ENCODE data around the gene PRSS1. TPM values are rescaled to one million over a fixed set of nuclear protein-coding genes. Genes with fewer than 3 reads are reported as not detected.

PRSS1 gene
- total RNA-seq, 6 experiments from 2014 or later: not detected

DNA sequence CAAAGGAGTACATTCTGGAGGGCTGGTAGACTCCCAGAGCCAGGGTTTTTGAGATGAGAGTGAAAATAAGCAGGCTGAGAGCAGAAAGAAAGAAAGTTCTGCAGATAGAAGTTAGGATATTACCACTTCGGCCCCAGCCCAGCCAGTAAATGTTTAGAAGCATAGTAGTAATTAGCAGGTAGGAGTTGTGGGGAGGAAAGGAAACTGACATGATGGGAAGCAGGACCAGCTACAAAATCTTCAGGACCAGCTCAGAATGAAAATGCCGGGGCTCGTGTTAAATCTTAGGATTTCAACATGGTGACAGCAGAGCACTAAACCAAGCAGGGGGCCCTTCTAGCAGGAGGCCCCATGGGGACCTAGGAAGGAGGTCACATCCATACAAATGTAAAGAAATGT, 50.2 kb downstream of the PRSS1 start:
- Mint-ChIP-seq H3K4me3 (no peak overlapping the region), H3K36me3 (ENCODE audit: low read depth) (no peaks in the 10 kb centered on the region), H3K27ac (no peak overlapping the region), H3K4me1 (ENCODE audit: low read depth) (peaks cover 8% of the 10 kb centered on the region), H3K27me3 (ENCODE audit: insufficient read depth) (peaks cover 48% of the 10 kb centered on the region), H3K9me3 (no peaks in the 10 kb centered on the region)
- no peak for DNase-seq
- TF ChIP-seq, protein P1, sequence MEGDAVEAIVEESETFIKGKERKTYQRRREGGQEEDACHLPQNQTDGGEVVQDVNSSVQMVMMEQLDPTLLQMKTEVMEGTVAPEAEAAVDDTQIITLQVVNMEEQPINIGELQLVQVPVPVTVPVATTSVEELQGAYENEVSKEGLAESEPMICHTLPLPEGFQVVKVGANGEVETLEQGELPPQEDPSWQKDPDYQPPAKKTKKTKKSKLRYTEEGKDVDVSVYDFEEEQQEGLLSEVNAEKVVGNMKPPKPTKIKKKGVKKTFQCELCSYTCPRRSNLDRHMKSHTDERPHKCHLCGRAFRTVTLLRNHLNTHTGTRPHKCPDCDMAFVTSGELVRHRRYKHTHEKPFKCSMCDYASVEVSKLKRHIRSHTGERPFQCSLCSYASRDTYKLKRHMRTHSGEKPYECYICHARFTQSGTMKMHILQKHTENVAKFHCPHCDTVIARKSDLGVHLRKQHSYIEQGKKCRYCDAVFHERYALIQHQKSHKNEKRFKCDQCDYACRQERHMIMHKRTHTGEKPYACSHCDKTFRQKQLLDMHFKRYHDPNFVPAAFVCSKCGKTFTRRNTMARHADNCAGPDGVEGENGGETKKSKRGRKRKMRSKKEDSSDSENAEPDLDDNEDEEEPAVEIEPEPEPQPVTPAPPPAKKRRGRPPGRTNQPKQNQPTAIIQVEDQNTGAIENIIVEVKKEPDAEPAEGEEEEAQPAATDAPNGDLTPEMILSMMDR (IDR thresholded peaks at IDR 0.05): no peak

DNA sequence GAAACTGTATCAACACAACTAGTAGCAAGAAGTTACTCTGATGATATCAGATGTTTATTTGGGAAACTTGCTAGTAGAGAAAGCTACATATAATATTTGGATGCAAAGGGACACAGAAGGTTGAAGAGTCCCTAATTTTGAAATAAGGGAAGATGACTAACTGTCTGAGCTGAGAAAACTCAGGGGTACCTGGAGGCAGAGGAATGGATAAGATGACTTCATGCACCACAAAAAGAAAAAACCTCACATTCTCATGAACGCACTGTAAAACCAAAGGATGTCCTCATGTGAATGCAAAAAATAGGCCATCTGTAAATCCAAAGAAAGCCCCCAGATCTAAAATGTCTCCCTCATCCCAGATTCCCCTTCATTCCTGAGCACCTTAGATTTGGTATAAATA, 50.8 kb downstream of the PRSS1 start:
- no peaks in the 10 kb centered on the region for H3K36me3 Mint-ChIP-seq (ENCODE audit: low read depth)
- peaks cover 41% of the 10 kb centered on the region for H3K27me3 Mint-ChIP-seq (ENCODE audit: insufficient read depth)
- no peaks in the 10 kb centered on the region for H3K9me3 Mint-ChIP-seq
- TF ChIP-seq, protein P1 (IDR thresholded peaks at IDR 0.05): no peak
- peaks cover 8% of the 10 kb centered on the region for H3K4me1 Mint-ChIP-seq (ENCODE audit: low read depth)
- DNase-seq: no peak
- no peak overlapping the region for H3K4me3 Mint-ChIP-seq
- no peak overlapping the region for H3K27ac Mint-ChIP-seq

DNA sequence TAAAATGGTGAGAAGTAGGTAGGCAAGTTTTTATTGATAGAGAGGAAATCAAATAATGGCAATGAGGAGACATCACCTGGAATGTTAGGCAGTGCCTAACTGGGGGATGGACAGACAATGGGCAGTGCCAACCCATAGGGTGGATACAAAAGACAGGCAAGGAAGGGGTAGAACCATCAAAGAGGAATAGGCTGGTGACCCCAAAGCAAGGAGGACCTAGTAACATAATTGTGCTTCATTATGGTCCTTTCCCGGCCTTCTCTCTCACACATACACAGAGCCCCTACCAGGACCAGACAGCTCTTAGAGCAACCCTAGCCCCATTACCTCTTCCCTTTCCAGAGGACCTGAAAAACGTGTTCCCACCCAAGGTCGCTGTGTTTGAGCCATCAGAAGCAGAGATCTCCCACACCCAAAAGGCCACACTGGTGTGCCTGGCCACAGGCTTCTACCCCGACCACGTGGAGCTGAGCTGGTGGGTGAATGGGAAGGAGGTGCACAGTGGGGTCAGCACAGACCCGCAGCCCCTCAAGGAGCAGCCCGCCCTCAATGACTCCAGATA, 51.5 kb downstream of the PRSS1 start:
- TF ChIP-seq, protein P1 (IDR thresholded peaks at IDR 0.05): no peak
- DNase-seq: no peak
- Mint-ChIP-seq H3K4me1 (ENCODE audit: low read depth) (peaks cover 8% of the 10 kb centered on the region), H3K27ac (no peak overlapping the region), H3K36me3 (ENCODE audit: low read depth) (no peaks in the 10 kb centered on the region), H3K9me3 (no peaks in the 10 kb centered on the region), H3K4me3 (no peak overlapping the region), H3K27me3 (ENCODE audit: insufficient read depth) (peaks cover 36% of the 10 kb centered on the region)

DNA sequence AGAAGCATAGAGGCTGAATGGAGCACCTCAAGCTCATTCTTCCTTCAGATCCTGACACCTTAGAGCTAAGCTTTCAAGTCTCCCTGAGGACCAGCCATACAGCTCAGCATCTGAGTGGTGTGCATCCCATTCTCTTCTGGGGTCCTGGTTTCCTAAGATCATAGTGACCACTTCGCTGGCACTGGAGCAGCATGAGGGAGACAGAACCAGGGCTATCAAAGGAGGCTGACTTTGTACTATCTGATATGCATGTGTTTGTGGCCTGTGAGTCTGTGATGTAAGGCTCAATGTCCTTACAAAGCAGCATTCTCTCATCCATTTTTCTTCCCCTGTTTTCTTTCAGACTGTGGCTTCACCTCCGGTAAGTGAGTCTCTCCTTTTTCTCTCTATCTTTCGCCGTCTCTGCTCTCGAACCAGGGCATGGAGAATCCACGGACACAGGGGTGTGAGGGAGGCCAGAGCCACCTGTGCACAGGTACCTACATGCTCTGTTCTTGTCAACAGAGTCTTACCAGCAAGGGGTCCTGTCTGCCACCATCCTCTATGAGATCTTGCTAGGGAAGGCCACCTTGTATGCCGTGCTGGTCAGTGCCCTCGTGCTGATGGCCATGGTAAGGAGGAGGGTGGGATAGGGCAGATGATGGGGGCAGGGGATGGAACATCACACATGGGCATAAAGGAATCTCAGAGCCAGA, 52.5 kb downstream of the PRSS1 start:
- TF ChIP-seq, protein P1 (IDR thresholded peaks at IDR 0.05): no peak
- H3K27me3 Mint-ChIP-seq (ENCODE audit: insufficient read depth): peaks cover 28% of the 10 kb centered on the region
- H3K4me3 Mint-ChIP-seq: no peak overlapping the region
- no peaks in the 10 kb centered on the region for H3K36me3 Mint-ChIP-seq (ENCODE audit: low read depth)
- H3K27ac Mint-ChIP-seq: no peak overlapping the region
- H3K4me1 Mint-ChIP-seq (ENCODE audit: low read depth): peaks cover 10% of the 10 kb centered on the region
- DNase-seq: no peak
- H3K9me3 Mint-ChIP-seq: no peaks in the 10 kb centered on the region

DNA sequence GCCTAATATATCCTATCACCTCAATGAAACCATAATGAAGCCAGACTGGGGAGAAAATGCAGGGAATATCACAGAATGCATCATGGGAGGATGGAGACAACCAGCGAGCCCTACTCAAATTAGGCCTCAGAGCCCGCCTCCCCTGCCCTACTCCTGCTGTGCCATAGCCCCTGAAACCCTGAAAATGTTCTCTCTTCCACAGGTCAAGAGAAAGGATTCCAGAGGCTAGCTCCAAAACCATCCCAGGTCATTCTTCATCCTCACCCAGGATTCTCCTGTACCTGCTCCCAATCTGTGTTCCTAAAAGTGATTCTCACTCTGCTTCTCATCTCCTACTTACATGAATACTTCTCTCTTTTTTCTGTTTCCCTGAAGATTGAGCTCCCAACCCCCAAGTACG, 53.0 kb downstream of the PRSS1 start:
- no peak for DNase-seq
- no peaks in the 10 kb centered on the region for H3K9me3 Mint-ChIP-seq
- TF ChIP-seq, protein P1 (IDR thresholded peaks at IDR 0.05): no peak
- H3K27me3 Mint-ChIP-seq (ENCODE audit: insufficient read depth): peaks cover 28% of the 10 kb centered on the region
- no peak overlapping the region for H3K27ac Mint-ChIP-seq
- H3K4me1 Mint-ChIP-seq (ENCODE audit: low read depth): peaks cover 15% of the 10 kb centered on the region
- no peaks in the 10 kb centered on the region for H3K36me3 Mint-ChIP-seq (ENCODE audit: low read depth)
- no peak overlapping the region for H3K4me3 Mint-ChIP-seq

Other genes with a start within 250 kb of the PRSS1 start
- gene PRSS2, start 21.5 kb downstream of the PRSS1 start, total RNA-seq (2021; fragmentation: NEBNext Ultra II Directional; extraction: Animal tissue kit (Norgen Biotek cat#: 25700)): not detected
- under 1 TPM; 0.26 to 0.69 (median 0.33) TPM for gene EPHB6, start 105.6 kb downstream of the PRSS1 start, total RNA-seq (2021; fragmentation: NEBNext Ultra II Directional; extraction: Animal tissue kit (Norgen Biotek cat#: 25700))
- not detected for gene TRPV6, start 136.3 kb downstream of the PRSS1 start, total RNA-seq (2021; fragmentation: NEBNext Ultra II Directional; extraction: Animal tissue kit (Norgen Biotek cat#: 25700))
- gene TRPV5, start 184.3 kb downstream of the PRSS1 start, total RNA-seq (2021; fragmentation: NEBNext Ultra II Directional; extraction: Animal tissue kit (Norgen Biotek cat#: 25700)): not detected
- gene LLCFC1, start 190.0 kb downstream of the PRSS1 start, total RNA-seq (2021; fragmentation: NEBNext Ultra II Directional; extraction: Animal tissue kit (Norgen Biotek cat#: 25700)): not detected
- not detected for gene KEL, start 212.9 kb downstream of the PRSS1 start, total RNA-seq (2021; fragmentation: NEBNext Ultra II Directional; extraction: Animal tissue kit (Norgen Biotek cat#: 25700))